H1 (cell line): Measurements from ENCODE around the gene PFDN6. TPM values are rescaled to one million over a fixed set of nuclear protein-coding genes. Genes with fewer than 3 reads are reported as not detected.

Experiments used
- CTCF ChIA-PET: fragments of 300-600 bp; sonication (Branson Sonifier 250); formaldehyde crosslinking; loops from one replicate; lab custom pipeline; 2021; ENCODE audit not compliant: partially characterized antibody; lab: Charles Lee
- POLR2A ChIA-PET: fragments of 300-600 bp; sonication (Branson Sonifier 250); formaldehyde crosslinking; loops from one replicate; lab custom pipeline; 2021; ENCODE audit warnings: inconsistent platforms; ENCODE audit not compliant: partially characterized antibody; lab: Charles Lee
- DNase-seq, 2 experiments: peaks; one replicate each; pipeline versions ENCODE4 v3.0.0 to v3.0.0-alpha.2; 2010 to 2022; ENCODE audit warnings: low spot score in 2 of 2, low read depth in 1 of 2, mixed read lengths in 1 of 2
- FAIRE-seq: peaks from 2 replicates; lab custom pipeline; 2011; peaks lifted over from hg19 to GRCh38; lab: Jason Lieb, UNC
- H2AFZ ChIP-seq: 2 replicates; pipeline ENCODE4 v1.8.1; 2012; ENCODE audit warnings: low read length, inconsistent platforms
- H2AK5ac ChIP-seq: 2 replicates; pipeline ENCODE4 v1.6.1; 2013; ENCODE audit warnings: low read depth, low read length
- H2BK120ac ChIP-seq: replicated peaks from 2 replicates; pipeline ENCODE3; 2013; ENCODE audit warnings: low read depth, low read length, inconsistent platforms
- H2BK12ac ChIP-seq: 2 replicates; pipeline ENCODE4 v1.6.1; 2013; ENCODE audit warnings: low read depth, low read length
- H2BK15ac ChIP-seq: 2 replicates; pipeline ENCODE4 v1.6.1; 2013; ENCODE audit warnings: low read length
- H2BK20ac ChIP-seq: 2 replicates; pipeline ENCODE4 v1.6.1; 2013; ENCODE audit warnings: low read length
- H2BK5ac ChIP-seq: 2 replicates; pipeline ENCODE4 v1.6.1; 2013; ENCODE audit warnings: low read depth, low read length
- H3K14ac ChIP-seq: 2 replicates; pipeline ENCODE4 v1.6.1; 2013; ENCODE audit warnings: inconsistent platforms; ENCODE audit not compliant: insufficient read length
- H3K18ac ChIP-seq: 2 replicates; pipeline ENCODE4 v1.6.1; 2013; ENCODE audit warnings: low read length; ENCODE audit errors: extremely low read depth
- H3K23ac ChIP-seq: 2 replicates; pipeline ENCODE4 v1.6.1; 2013; ENCODE audit warnings: inconsistent platforms; ENCODE audit not compliant: insufficient read length
- H3K23me2 ChIP-seq: 2 replicates; pipeline ENCODE4 v1.6.1; 2013; ENCODE audit warnings: low read depth, low read length
- H3K27ac ChIP-seq: 2 replicates; pipeline ENCODE4 v1.6.1; 2011; ENCODE audit warnings: low read depth, low read length, inconsistent platforms
- H3K27me3 ChIP-seq, 4 experiments: replicated peaks in 1 of 4; 1 replicate in 1 of 4; 2 replicates in 3 of 4; pipeline versions ENCODE4 v1.6.1 to v1.8.1; 2011 to 2013; ENCODE audit warnings: low read length in 3 of 4, mild to moderate bottlenecking in 3 of 4, inconsistent platforms in 2 of 4, mixed read lengths in 2 of 4, moderate library complexity in 1 of 4; ENCODE audit not compliant: control insufficient read depth in 3 of 4, insufficient read depth in 3 of 4; ENCODE audit errors: extremely low read depth in 1 of 4
- H3K36me3 ChIP-seq, 4 experiments: 2 replicates each; pipeline versions ENCODE4 v1.6.1 to v1.8.1; 2011 to 2013; ENCODE audit warnings: mild to moderate bottlenecking in 4 of 4, low read length in 3 of 4, moderate library complexity in 2 of 4, control low read depth in 1 of 4, inconsistent platforms in 1 of 4; ENCODE audit not compliant: insufficient read depth in 4 of 4, control insufficient read depth in 2 of 4
- H3K4ac ChIP-seq: replicated peaks from 2 replicates; pipeline ENCODE3; 2013; ENCODE audit warnings: low read length, low read depth, mixed read lengths, inconsistent platforms; ENCODE audit not compliant: insufficient read length
- H3K4me1 ChIP-seq, 4 experiments: replicated peaks in 1 of 4; 1 replicate in 1 of 4; 2 replicates in 3 of 4; pipeline versions ENCODE4 v1.6.1 to v1.8.1; 2011 to 2013; ENCODE audit warnings: low read length in 3 of 4, inconsistent platforms in 2 of 4, mixed read lengths in 1 of 4; ENCODE audit not compliant: insufficient read depth in 4 of 4, control insufficient read depth in 3 of 4
- H3K4me2 ChIP-seq, 2 experiments: 2 replicates each; pipeline versions ENCODE4 v1.6.1 to v1.8.1; 2011 to 2013; ENCODE audit warnings: low read depth in 2 of 2, low read length in 2 of 2, control low read depth in 1 of 2, inconsistent platforms in 1 of 2, mild to moderate bottlenecking in 1 of 2; ENCODE audit not compliant: insufficient read depth in 1 of 2
- H3K4me3 ChIP-seq, 4 experiments: fragments of 200-600, 300-600 bp in 1 of 4; sonication (generic), shearing (Covaris generic), sonication (Bioruptor Twin) in 1 of 4; 2 replicates each; pipeline versions ENCODE4 v1.5.1 to v1.8.1; 2011 to 2016; ENCODE audit warnings: low read length in 4 of 4, low read depth in 3 of 4, control low read depth in 2 of 4, inconsistent platforms in 2 of 4, mild to moderate bottlenecking in 2 of 4, mixed read lengths in 1 of 4, moderate library complexity in 1 of 4; ENCODE audit not compliant: insufficient read depth in 2 of 4; ENCODE audit errors: extremely low read depth in 1 of 4
- H3K56ac ChIP-seq: replicated peaks from 2 replicates; pipeline ENCODE3; 2013; ENCODE audit warnings: low read depth, mild to moderate bottlenecking, mixed read lengths, low read length, inconsistent platforms; ENCODE audit not compliant: insufficient read length
- H3K79me1 ChIP-seq: 2 replicates; pipeline ENCODE4 v1.6.1; 2013; ENCODE audit warnings: low read depth, low read length, control low read depth
- H3K79me2 ChIP-seq, 2 experiments: 2 replicates each; pipeline versions ENCODE4 v1.6.1 to v1.8.1; 2012 to 2013; ENCODE audit warnings: low read length in 2 of 2, mild to moderate bottlenecking in 2 of 2, inconsistent platforms in 1 of 2; ENCODE audit not compliant: insufficient read depth in 2 of 2, control insufficient read depth in 1 of 2
- H3K9ac ChIP-seq, 4 experiments: replicated peaks in 1 of 4; 1 replicate in 1 of 4; 2 replicates in 3 of 4; pipeline versions ENCODE4 v1.6.1 to v1.8.1; 2011 to 2013; ENCODE audit warnings: low read depth in 3 of 4, low read length in 3 of 4, control low read depth in 2 of 4, mild to moderate bottlenecking in 2 of 4, moderate library complexity in 2 of 4, inconsistent platforms in 1 of 4; ENCODE audit errors: extremely low read depth in 1 of 4
- H3K9me3 ChIP-seq, 2 experiments: 2 replicates each; pipeline versions ENCODE4 v1.6.1 to v1.8.1; 2012 to 2013; ENCODE audit warnings: mild to moderate bottlenecking in 2 of 2, moderate library complexity in 2 of 2, control low read depth in 1 of 2, inconsistent platforms in 1 of 2, low read depth in 1 of 2, low read length in 1 of 2, mixed read lengths in 1 of 2; ENCODE audit not compliant: insufficient read depth in 2 of 2
- H4K20me1 ChIP-seq, 2 experiments: replicated peaks in 1 of 2; 2 replicates each; pipeline versions ENCODE3 to v1.8.1; 2011 to 2013; ENCODE audit warnings: inconsistent platforms in 2 of 2, low read length in 2 of 2, mild to moderate bottlenecking in 1 of 2; ENCODE audit not compliant: insufficient read depth in 2 of 2, control insufficient read depth in 1 of 2
- H4K5ac ChIP-seq: 2 replicates; pipeline ENCODE4 v1.6.1; 2013; ENCODE audit warnings: low read length, low read depth, mixed read lengths, inconsistent platforms; ENCODE audit not compliant: insufficient read length
- H4K8ac ChIP-seq: 2 replicates; pipeline ENCODE4 v1.8.0; 2013; ENCODE audit warnings: mild to moderate bottlenecking, moderate library complexity, low read length, inconsistent platforms; ENCODE audit not compliant: insufficient read depth; ENCODE audit errors: extremely low read depth
- H4K91ac ChIP-seq: replicated peaks from 2 replicates; pipeline ENCODE3; 2013; ENCODE audit warnings: low read length, mixed read lengths, inconsistent platforms; ENCODE audit not compliant: insufficient read length
- BRCA1 ChIP-seq: IDR thresholded peaks from 2 replicates; pipeline ENCODE4 v1.6.1; 2012; ENCODE audit warnings: low read depth, low read length, improper control_type of control experiment
- CBX5 ChIP-seq: fragments of 300-800, 300-1000 bp; sonication (generic); IDR thresholded peaks from 2 replicates; pipeline ENCODE4 v1.7.1; 2016; ENCODE audit warnings: antibody characterized with exemption, low read length, low read depth
- CEBPB ChIP-seq: IDR thresholded peaks from 2 replicates; pipeline ENCODE4 v1.6.1; 2012; ENCODE audit warnings: low read depth, low read length
- EGR1 ChIP-seq: IDR thresholded peaks from 2 replicates; pipeline ENCODE4 v1.6.1; 2011; ENCODE audit warnings: low read depth, low read length, borderline replicate concordance
- FOSL1 ChIP-seq: IDR thresholded peaks from 2 replicates; pipeline ENCODE4 v1.6.1; 2011; ENCODE audit warnings: mild to moderate bottlenecking, low read depth, low read length, moderate library complexity; ENCODE audit not compliant: insufficient read depth
- GTF2F1 ChIP-seq: IDR thresholded peaks from 2 replicates; pipeline ENCODE4 v1.6.1; 2012; ENCODE audit warnings: low read depth, low read length, improper control_type of control experiment, borderline replicate concordance
- KDM5A ChIP-seq: fragments of 200-600 bp; IDR thresholded peaks from 2 replicates; pipeline ENCODE4 v1.7.1; 2012; ENCODE audit warnings: mild to moderate bottlenecking, low read length, inconsistent platforms, mixed read lengths
- RFX5 ChIP-seq: IDR thresholded peaks from 2 replicates; pipeline ENCODE4 v1.6.1; 2011; ENCODE audit warnings: low read depth, low read length, improper control_type of control experiment, borderline replicate concordance
- RNF2 ChIP-seq: fragments of 200-900, 300-1000 bp; sonication (generic); IDR thresholded peaks from 2 replicates; pipeline ENCODE4 v1.7.1; 2016; ENCODE audit warnings: borderline replicate concordance, low read depth, mild to moderate bottlenecking, antibody characterized with exemption, low read length; ENCODE audit not compliant: poor library complexity, severe bottlenecking; ENCODE audit errors: missing control alignments
- TAF1 ChIP-seq: IDR thresholded peaks from 2 replicates; pipeline ENCODE4 v1.6.1; 2011; ENCODE audit warnings: mild to moderate bottlenecking, low read depth, low read length
- WGBS, 2 experiments: shearing (Covaris generic) in 1 of 2; methylation state at CpG; one replicate each; pipeline versions ENCODE4 v1.1.6 to v1.1.7; 2013 to 2015; ENCODE audit warnings: low lambda C conversion rate in 2 of 2, mixed read lengths in 2 of 2, inconsistent platforms in 1 of 2, low coverage in 1 of 2, missing lambda C conversion rate in 1 of 2; ENCODE audit not compliant: insufficient replicate concordance in 2 of 2, insufficient coverage in 1 of 2, insufficient read length in 1 of 2; ENCODE audit errors: extremely low coverage in 1 of 2, missing lambda C conversion rate in 1 of 2; 5-methylcytosine and 5-hydroxymethylcytosine counted together
- polyA plus RNA-seq, 7 experiments: library from polyadenylated mRNA; depleted of rRNA in 3 of 7; stranded (reverse) in 5 of 7; unstranded in 2 of 7; fragments of >200 nt in 5 of 7; fragments of 200-250 nt in 2 of 7; gene quantifications; 1 replicate in 5 of 7; 2 replicates in 1 of 7; 4 replicates in 1 of 7; pipeline versions ENCODE4 v1.2.1 to v1.2.3, GENCODE V29; 2011 to 2013; ENCODE audit warnings: missing spikeins in 2 of 7, mixed read lengths in 2 of 7
- total RNA-seq: library from RNA; stranded (reverse); fragmentation: NEBNext Ultra II Directional; extraction: Animal tissue kit (Norgen Biotek cat#: 25700); gene quantifications from 2 replicates; pipeline ENCODE4 v1.2.1, GENCODE V29; 2021

Gene PFDN6
- total and polyA plus RNA-seq, 2 of the 8 experiments (the other 6 are each of a cell fraction or from before 2014, with no cell fraction given): 32.0 to 95.7 TPM

DNA sequence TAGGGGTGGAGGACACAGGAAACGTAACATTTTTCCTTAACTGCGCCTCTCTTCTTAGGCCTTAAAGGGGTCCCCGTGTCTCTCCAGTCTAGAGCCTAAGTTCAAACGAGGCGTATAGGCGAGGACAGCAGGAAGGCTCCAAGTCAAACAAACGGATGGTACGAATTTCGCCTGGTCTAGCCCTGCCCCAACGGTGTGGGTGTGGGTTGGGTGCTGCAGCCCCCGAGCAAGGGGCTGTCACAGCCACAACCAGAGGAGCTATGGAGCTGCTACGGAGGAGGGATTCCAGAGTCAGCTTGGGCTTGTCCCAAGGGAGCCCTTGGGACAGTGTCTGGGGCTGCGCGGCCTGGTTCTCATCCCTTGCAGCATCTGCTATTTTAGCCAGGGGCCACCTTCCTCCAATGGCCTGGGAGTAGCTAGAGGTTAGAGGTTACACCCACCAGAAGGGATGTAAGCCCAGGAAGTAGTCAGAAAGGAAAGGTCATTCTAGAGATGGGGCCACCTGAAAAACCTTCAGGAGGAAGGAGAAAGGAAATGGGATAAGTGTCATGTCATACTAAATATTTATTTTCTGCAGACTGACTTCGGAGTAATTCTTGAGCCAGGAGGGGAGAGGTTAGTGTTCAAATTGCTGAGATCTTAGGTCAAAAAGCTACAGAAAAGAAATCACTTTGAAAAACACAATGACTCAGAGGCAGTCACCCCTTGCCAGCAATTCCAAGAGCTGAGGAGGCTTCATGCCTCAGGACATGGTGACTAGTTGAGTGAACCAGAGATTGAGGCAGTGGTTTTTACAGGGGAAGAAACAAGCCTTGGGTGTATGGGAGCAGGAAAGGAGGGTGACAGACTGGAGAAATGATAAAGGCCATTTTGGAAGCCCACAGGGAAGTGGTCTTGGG, 39.4 kb upstream of the PFDN6 start:
- Histone ChIP-seq H3K4me3 (peak overlapping the region; percentile 33 to 73 (median 70)), H2AFZ (0 out of 2 replicates have a peak overlapping the region, but pooled peaks have one; percentile 77), H3K27me3 (peaks cover 0 to 21% (median 11%) of the 10 kb centered on the region in 4 experiments; a peak in 6 of 7 replicates), H4K8ac (no peak overlapping the region), H3K79me2 (no peaks in the 10 kb centered on the region), H2BK12ac (no peak overlapping the region), H3K56ac (no peak overlapping the region), H3K27ac (peak overlapping the region; percentile 44; the same call in 1 of the 2 replicates), H2BK120ac (no peak overlapping the region), H2BK15ac (no peak overlapping the region), H2BK5ac (peak overlapping the region; percentile 5; the same call in 1 of the 2 replicates), H3K9ac (peak overlapping the region; percentile 40 to 72 (median 57)), H3K23me2 (peaks cover 9% of the 10 kb centered on the region; the same call in 1 of the 2 replicates), H3K36me3 (peaks cover 0 to 2% (median 0%) of the 10 kb centered on the region in 4 experiments; a peak in 1 of 8 replicates), H3K4ac (no peak overlapping the region), H3K14ac (no peak overlapping the region), H3K18ac (no peak overlapping the region), H3K4me1 (peaks cover 0 to 10% (median 7%) of the 10 kb centered on the region in 4 experiments; a peak in 4 of 7 replicates), H4K20me1 (no peaks in the 10 kb centered on the region), H2BK20ac (no peak overlapping the region), H3K79me1 (no peaks in the 10 kb centered on the region), H2AK5ac (no peak overlapping the region), H3K9me3 (no peaks in the 10 kb centered on the region), H4K5ac (no peak overlapping the region), H3K4me2 (peak overlapping the region; percentile 63 to 98), H3K23ac (no peak overlapping the region), H4K91ac (no peak overlapping the region)
- WGBS, 2 experiments: 33% methylated on average over 15 of the region's 15 CpGs; no CpG with 5 or more reads in 1 of the 2 experiments
- no peak for FAIRE-seq
- CTCF ChIA-PET: interaction anchor here (0.7 to 7.9 kb wide), 17 partner anchors 10 to 249 kb away, joined by 3 to 107 read pairs (median 8); partner anchors contain the start of genes B3GALT4, HSD17B8 and RING1
- POLR2A ChIA-PET: interaction anchor here (0.9 to 3.0 kb wide), 20 partner anchors 9 to 282 kb away, joined by 3 to 26 read pairs (median 4); partner anchors contain the start of genes B3GALT4, RING1, RPS18 and VPS52
- DNase-seq: no peak
- TF ChIP-seq BRCA1 (no peak), RNF2 (no peak), TAF1 (no peak), FOSL1 (no peak), EGR1 (no peak), RFX5 (no peak), GTF2F1 (no peak), CEBPB (no peak), CBX5 (no peak), KDM5A (no peak)
